Loucy (cell line): ENCODE measurements around the gene GNPTAB.
A peak's percentile ranks its signal among the peaks of the same experiment; 100 is the strongest.

Experiments used
- H2AFZ ChIP-seq: fragments of 200-600 bp; sonication (generic); 2 replicates; pipeline ENCODE4 v1.6.0; 2016; ENCODE audit warnings: antibody characterized with exemption, mild to moderate bottlenecking, low read length, moderate library complexity
- H3F3A ChIP-seq: fragments of 200-600 bp; 2 replicates; pipeline ENCODE4 v1.6.0; 2016; ENCODE audit warnings: antibody characterized with exemption, low read depth, mild to moderate bottlenecking
- H3K27me3 ChIP-seq: fragments of 200-600 bp; sonication (generic); 2 replicates; pipeline ENCODE4 v1.6.1; 2014; ENCODE audit warnings: low read length, mild to moderate bottlenecking; ENCODE audit not compliant: insufficient read depth, poor library complexity, severe bottlenecking
- H3K36me3 ChIP-seq: fragments of 200-600 bp; sonication (generic); 2 replicates; pipeline ENCODE4 v1.6.1; 2016; ENCODE audit warnings: low read length; ENCODE audit not compliant: insufficient read depth
- H3K4me1 ChIP-seq: fragments of 200-600 bp; sonication (generic); 2 replicates; pipeline ENCODE4 v1.5.1; 2014; ENCODE audit warnings: low read length, mild to moderate bottlenecking; ENCODE audit not compliant: insufficient read depth, poor library complexity, severe bottlenecking
- H3K4me2 ChIP-seq: fragments of 200-600 bp; sonication (generic); 2 replicates; pipeline ENCODE4 v1.6.0; 2014; ENCODE audit warnings: antibody characterized with exemption, low read length, low read depth, mild to moderate bottlenecking; ENCODE audit not compliant: poor library complexity, severe bottlenecking
- H3K4me3 ChIP-seq: fragments of 200-600 bp; sonication (generic); 2 replicates; pipeline ENCODE4 v1.5.1; 2014; ENCODE audit warnings: low read length, mild to moderate bottlenecking, mixed read lengths; ENCODE audit not compliant: poor library complexity, severe bottlenecking
- H3K79me2 ChIP-seq: fragments of 200-600 bp; sonication (generic); 2 replicates; pipeline ENCODE4 v1.6.1; 2014; ENCODE audit warnings: low read length; ENCODE audit not compliant: insufficient read depth
- H3K9ac ChIP-seq: fragments of 200-600 bp; sonication (generic); 2 replicates; pipeline ENCODE4 v1.6.0; 2014; ENCODE audit warnings: mild to moderate bottlenecking, low read depth, low read length, moderate library complexity; ENCODE audit not compliant: poor library complexity, severe bottlenecking
- H3K9me2 ChIP-seq: fragments of 200-600 bp; sonication (generic); replicated peaks from 2 replicates; pipeline ENCODE4 v1.6.1; 2016; ENCODE audit warnings: low read depth, low read length, mixed read lengths
- H3K9me3 ChIP-seq: fragments of 200-600 bp; sonication (generic); 2 replicates; pipeline ENCODE4 v1.6.1; 2014; ENCODE audit warnings: mild to moderate bottlenecking, antibody characterized with exemption, low read length, low read depth; ENCODE audit not compliant: insufficient read depth
- H4K20me1 ChIP-seq: fragments of 200-600 bp; sonication (generic); 2 replicates; pipeline ENCODE4 v1.6.0; 2014; ENCODE audit warnings: antibody characterized with exemption, low read length, mild to moderate bottlenecking; ENCODE audit not compliant: insufficient read depth, poor library complexity, severe bottlenecking
- CTCF ChIP-seq: fragments of 200-600 bp; sonication (generic); conservative IDR thresholded peaks from 2 replicates; pipeline ENCODE4 v1.5.1; 2014; ENCODE audit warnings: mild to moderate bottlenecking, antibody characterized with exemption, low read length
- EZH2phosphoT487 ChIP-seq: fragments of 200-600 bp; IDR thresholded peaks from 2 replicates; pipeline ENCODE4 v1.6.1; 2018; ENCODE audit warnings: antibody characterized with exemption, mild to moderate bottlenecking, moderate library complexity, borderline replicate concordance

The GNPTAB gene

GRCh38 chr12:101773650-101774162 is 57.1 kb downstream of the GNPTAB start:
- H4K20me1 ChIP-seq = no peaks in the 10 kb centered on the region
- peaks cover 5% of the 10 kb centered on the region; the same call in 1 of the 2 replicates for H3F3A ChIP-seq
- peak overlapping the region; percentile 71 for H3K4me2 ChIP-seq
- no peaks in the 10 kb centered on the region for H3K9me3 ChIP-seq
- H3K4me3 ChIP-seq = no peak overlapping the region
- H3K9me2 ChIP-seq = no peaks in the 10 kb centered on the region
- H3K27me3 ChIP-seq = no peaks in the 10 kb centered on the region
- no peak overlapping the region for H2AFZ ChIP-seq
- H3K36me3 ChIP-seq = peaks cover 13% of the 10 kb centered on the region
- H3K4me1 ChIP-seq = peaks cover 71% of the 10 kb centered on the region
- H3K79me2 ChIP-seq = 0 out of 2 replicates have a peak, but pooled peaks cover 4% of the 10 kb centered on the region
- TF ChIP-seq EZH2phosphoT487 = no peak
- peak; percentile 93 for TF ChIP-seq CTCF
- H3K9ac ChIP-seq = peak overlapping the region; percentile 60

GRCh38 chr12:101772012-101772775 is 58.6 kb downstream of the GNPTAB start:
- TF ChIP-seq EZH2phosphoT487 = no peak
- no peak for TF ChIP-seq CTCF
- Histone ChIP-seq H2AFZ (no peak overlapping the region), H3K27me3 (no peaks in the 10 kb centered on the region), H3K9me2 (no peaks in the 10 kb centered on the region), H3K9me3 (no peaks in the 10 kb centered on the region), H3K4me2 (peak overlapping the region; percentile 71), H3K79me2 (0 out of 2 replicates have a peak, but pooled peaks cover 4% of the 10 kb centered on the region), H3F3A (peaks cover 5% of the 10 kb centered on the region; the same call in 1 of the 2 replicates), H3K4me1 (peaks cover 57% of the 10 kb centered on the region), H3K9ac (peak overlapping the region; percentile 61), H3K4me3 (peak overlapping the region; percentile 55), H3K36me3 (peaks cover 26% of the 10 kb centered on the region), H4K20me1 (no peaks in the 10 kb centered on the region)

- H3K36me3 ChIP-seq = peaks cover 47% of the 10 kb centered on the region
- H3K9me3 ChIP-seq = no peaks in the 10 kb centered on the region
These were observed 60.9 kb downstream of the GNPTAB start for GRCh38 chr12:101769865-101770264.

More at GRCh38 chr12:101769865-101770264, 60.9 kb downstream of the GNPTAB start:
- no peak for TF ChIP-seq EZH2phosphoT487
- no peak for TF ChIP-seq CTCF
- Histone ChIP-seq H3F3A (peaks cover 5% of the 10 kb centered on the region; the same call in 1 of the 2 replicates), H3K27me3 (no peaks in the 10 kb centered on the region), H3K4me3 (no peak overlapping the region), H3K9me2 (no peaks in the 10 kb centered on the region), H4K20me1 (no peaks in the 10 kb centered on the region), H3K9ac (no peak overlapping the region), H2AFZ (no peak overlapping the region), H3K79me2 (0 out of 2 replicates have a peak, but pooled peaks cover 4% of the 10 kb centered on the region), H3K4me2 (no peak overlapping the region), H3K4me1 (peaks cover 34% of the 10 kb centered on the region)
